Smooth muscle cell (in vitro differentiated cells): ENCODE results near the gene DLGAP3. TPM values are rescaled to one million over a fixed set of nuclear protein-coding genes. Genes with fewer than 3 reads are reported as not detected.

Experiments used
- DNase-seq: peaks from one replicate; lab custom pipeline; 2025; ENCODE audit not compliant: unreplicated experiment; lab: John Stamatoyannopoulos, UW
- H2AFZ ChIP-seq: fragments of 200-600 bp; sonication (generic); 2 replicates; pipeline ENCODE4 v1.6.0; 2016; ENCODE audit warnings: antibody characterized with exemption, low read depth, mild to moderate bottlenecking
- H3F3A ChIP-seq: fragments of 200-600 bp; sonication (generic); 2 replicates; pipeline ENCODE4 v1.6.0; 2017; ENCODE audit warnings: antibody characterized with exemption, low read depth
- H3K27ac ChIP-seq: fragments of 200-600 bp; sonication (generic); 2 replicates; pipeline ENCODE4 v1.5.1; 2016; ENCODE audit warnings: low read depth, mild to moderate bottlenecking
- H3K27me3 ChIP-seq: fragments of 200-600 bp; sonication (generic); 2 replicates; pipeline ENCODE4 v1.6.1; 2016; ENCODE audit warnings: low read depth, mild to moderate bottlenecking
- H3K36me3 ChIP-seq: fragments of 200-600 bp; sonication (generic); 2 replicates; pipeline ENCODE4 v1.5.1; 2016; ENCODE audit warnings: low read depth
- H3K4me1 ChIP-seq: fragments of 200-600 bp; sonication (generic); 2 replicates; pipeline ENCODE4 v1.5.1; 2016; ENCODE audit warnings: low read depth
- H3K4me2 ChIP-seq: fragments of 200-600 bp; sonication (generic); 2 replicates; pipeline ENCODE4 v1.6.0; 2016; ENCODE audit warnings: mild to moderate bottlenecking
- H3K4me3 ChIP-seq: fragments of 200-600 bp; sonication (generic); 2 replicates; pipeline ENCODE4 v1.5.1; 2016; ENCODE audit warnings: mild to moderate bottlenecking
- H3K79me2 ChIP-seq: fragments of 200-600 bp; sonication (generic); 2 replicates; pipeline ENCODE4 v1.6.0; 2016; ENCODE audit warnings: low read depth, mild to moderate bottlenecking
- H3K9ac ChIP-seq: fragments of 200-600 bp; sonication (generic); 2 replicates; pipeline ENCODE4 v1.6.0; 2016; ENCODE audit warnings: low read depth
- H3K9me3 ChIP-seq: fragments of 200-600 bp; sonication (generic); replicated peaks from 2 replicates; pipeline ENCODE4 v1.5.1; 2016; ENCODE audit warnings: low read depth
- H4K20me1 ChIP-seq: fragments of 200-600 bp; sonication (generic); 2 replicates; pipeline ENCODE4 v1.6.0; 2016; ENCODE audit warnings: low read depth
- CTCF ChIP-seq: fragments of 200-600 bp; sonication (generic); IDR thresholded peaks from 2 replicates; pipeline ENCODE4 v1.5.1; 2017; ENCODE audit warnings: borderline replicate concordance, mild to moderate bottlenecking, antibody characterized with exemption; ENCODE audit not compliant: insufficient read depth, poor library complexity, severe bottlenecking
- WGBS: methylation state at CpG from one replicate; pipeline ENCODE4 v1.1.7; 2016; ENCODE audit warnings: low lambda C conversion rate; 5-methylcytosine and 5-hydroxymethylcytosine counted together
- polyA plus RNA-seq: library from polyadenylated mRNA; unstranded; fragments of >200 nt; fragmentation: Nextera tagmentation; extraction: Ambion mirVana; gene quantifications from 2 replicates; pipeline ENCODE4 v1.2.1, GENCODE V29; 2016
- total RNA-seq: library from RNA; depleted of rRNA; stranded (reverse); fragments of >200 nt; gene quantifications from 2 replicates; pipeline ENCODE4 v1.2.3, GENCODE V29; 2014

The DLGAP3 gene
- total and polyA plus RNA-seq, 2 experiments from 2014 or later: not detected

GRCh38 chr1:34930702-34931071, 1.2 kb upstream of the DLGAP3 start:
- Histone ChIP-seq H3K27ac (no peak overlapping the region), H3K9ac (no peak overlapping the region), H3K79me2 (no peaks in the 10 kb centered on the region), H3K4me1 (no peaks in the 10 kb centered on the region), H3F3A (no peaks in the 10 kb centered on the region), H2AFZ (no peak overlapping the region), H3K36me3 (no peaks in the 10 kb centered on the region), H3K9me3 (no peaks in the 10 kb centered on the region), H3K27me3 (peaks cover 75% of the 10 kb centered on the region), H3K4me3 (no peak overlapping the region), H3K4me2 (no peak overlapping the region), H4K20me1 (no peaks in the 10 kb centered on the region)
- 43% methylated on average over 5 of the region's 5 CpGs for WGBS
- no peak for DNase-seq
- no peak for TF ChIP-seq CTCF

GRCh38 chr1:34929853-34930701, 627 bp upstream of the DLGAP3 start:
- WGBS: 3% methylated on average over 38 of the region's 61 CpGs

GRCh38 chr1:34928699-34929496, 552 bp downstream of the DLGAP3 start:
- Histone ChIP-seq H2AFZ (no peak overlapping the region), H3K4me3 (peak overlapping the region; percentile 46), H3K9me3 (no peaks in the 10 kb centered on the region), H3K4me1 (no peaks in the 10 kb centered on the region), H4K20me1 (no peaks in the 10 kb centered on the region), H3K27me3 (peaks cover 82% of the 10 kb centered on the region), H3K9ac (no peak overlapping the region), H3K27ac (no peak overlapping the region), H3F3A (no peaks in the 10 kb centered on the region), H3K79me2 (no peaks in the 10 kb centered on the region), H3K36me3 (no peaks in the 10 kb centered on the region), H3K4me2 (peak overlapping the region; percentile 87)
- no peak for TF ChIP-seq CTCF
- WGBS: 14% methylated on average over 34 of the region's 66 CpGs
- no peak for DNase-seq

More at GRCh38 chr1:34929853-34930701, 627 bp upstream of the DLGAP3 start:
- Histone ChIP-seq H3K27me3 (peaks cover 78% of the 10 kb centered on the region), H2AFZ (no peak overlapping the region), H3K9ac (no peak overlapping the region), H3K36me3 (no peaks in the 10 kb centered on the region), H3F3A (no peaks in the 10 kb centered on the region), H4K20me1 (no peaks in the 10 kb centered on the region), H3K79me2 (no peaks in the 10 kb centered on the region), H3K27ac (no peak overlapping the region), H3K4me2 (peak overlapping the region; percentile 87), H3K9me3 (no peaks in the 10 kb centered on the region), H3K4me3 (peak overlapping the region; percentile 46), H3K4me1 (no peaks in the 10 kb centered on the region)
- no peak for DNase-seq
- no peak for TF ChIP-seq CTCF
